Bronchial epithelial cell (primary cell): ENCODE results near the gene ACTN4. TPM values are rescaled to one million over a fixed set of nuclear protein-coding genes. Genes with fewer than 3 reads are reported as not detected.
A peak's percentile ranks its signal among the peaks of the same experiment; 100 is the strongest.

Experiments
- DNase-seq: peaks from one replicate; pipeline ENCODE4 v3.0.0-alpha.2; 2010; ENCODE audit warnings: low read depth
- FAIRE-seq: peaks from 2 replicates; lab custom pipeline; 2011; peaks lifted over from hg19 to GRCh38; lab: Jason Lieb, UNC
- H3K27me3 ChIP-seq: 2 replicates; pipeline ENCODE4 v1.5.1; 2011; ENCODE audit warnings: low read length; ENCODE audit not compliant: control insufficient read depth, insufficient read depth
- H3K36me3 ChIP-seq: 2 replicates; pipeline ENCODE4 v1.5.1; 2011; ENCODE audit warnings: low read length; ENCODE audit not compliant: control insufficient read depth, insufficient read depth
- H3K4me3 ChIP-seq: 2 replicates; pipeline ENCODE4 v1.5.1; 2011; ENCODE audit warnings: mild to moderate bottlenecking, low read depth, low read length, control low read depth
- total RNA-seq: library from RNA; depleted of rRNA; stranded (reverse); fragments of >200 nt; gene quantifications from 2 replicates; pipeline ENCODE4 v1.2.1, GENCODE V29; 2014
- TF ChIP-seq, protein P1 (sequence below): IDR thresholded peaks from 2 replicates; pipeline ENCODE4 v1.5.1; 2011; ENCODE audit warnings: mild to moderate bottlenecking, moderate library complexity, low read length, control low read depth, inconsistent platforms; ENCODE audit not compliant: insufficient read depth, severe bottlenecking

Gene ACTN4
- total RNA-seq, 1 donor from 2014 or later = 130 TPM

GRCh38 chr19:38661996-38662395 lies 14.5 kb downstream of the ACTN4 start:
- no peak overlapping the region for H3K4me3 ChIP-seq
- H3K36me3 ChIP-seq = peaks cover 12% of the 10 kb centered on the region
- FAIRE-seq (peak; percentile 97), DNase-seq (peak; percentile 98)
- TF ChIP-seq, protein P1, sequence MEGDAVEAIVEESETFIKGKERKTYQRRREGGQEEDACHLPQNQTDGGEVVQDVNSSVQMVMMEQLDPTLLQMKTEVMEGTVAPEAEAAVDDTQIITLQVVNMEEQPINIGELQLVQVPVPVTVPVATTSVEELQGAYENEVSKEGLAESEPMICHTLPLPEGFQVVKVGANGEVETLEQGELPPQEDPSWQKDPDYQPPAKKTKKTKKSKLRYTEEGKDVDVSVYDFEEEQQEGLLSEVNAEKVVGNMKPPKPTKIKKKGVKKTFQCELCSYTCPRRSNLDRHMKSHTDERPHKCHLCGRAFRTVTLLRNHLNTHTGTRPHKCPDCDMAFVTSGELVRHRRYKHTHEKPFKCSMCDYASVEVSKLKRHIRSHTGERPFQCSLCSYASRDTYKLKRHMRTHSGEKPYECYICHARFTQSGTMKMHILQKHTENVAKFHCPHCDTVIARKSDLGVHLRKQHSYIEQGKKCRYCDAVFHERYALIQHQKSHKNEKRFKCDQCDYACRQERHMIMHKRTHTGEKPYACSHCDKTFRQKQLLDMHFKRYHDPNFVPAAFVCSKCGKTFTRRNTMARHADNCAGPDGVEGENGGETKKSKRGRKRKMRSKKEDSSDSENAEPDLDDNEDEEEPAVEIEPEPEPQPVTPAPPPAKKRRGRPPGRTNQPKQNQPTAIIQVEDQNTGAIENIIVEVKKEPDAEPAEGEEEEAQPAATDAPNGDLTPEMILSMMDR = no peak
- no peaks in the 10 kb centered on the region for H3K27me3 ChIP-seq

GRCh38 chr19:38662537-38663155 lies 15.2 kb downstream of the ACTN4 start:
- FAIRE-seq (no peak), DNase-seq (no peak)
- TF ChIP-seq, protein P1 = no peak
- Histone ChIP-seq H3K4me3 (no peak overlapping the region), H3K36me3 (peaks cover 12% of the 10 kb centered on the region), H3K27me3 (no peaks in the 10 kb centered on the region)

DNA sequence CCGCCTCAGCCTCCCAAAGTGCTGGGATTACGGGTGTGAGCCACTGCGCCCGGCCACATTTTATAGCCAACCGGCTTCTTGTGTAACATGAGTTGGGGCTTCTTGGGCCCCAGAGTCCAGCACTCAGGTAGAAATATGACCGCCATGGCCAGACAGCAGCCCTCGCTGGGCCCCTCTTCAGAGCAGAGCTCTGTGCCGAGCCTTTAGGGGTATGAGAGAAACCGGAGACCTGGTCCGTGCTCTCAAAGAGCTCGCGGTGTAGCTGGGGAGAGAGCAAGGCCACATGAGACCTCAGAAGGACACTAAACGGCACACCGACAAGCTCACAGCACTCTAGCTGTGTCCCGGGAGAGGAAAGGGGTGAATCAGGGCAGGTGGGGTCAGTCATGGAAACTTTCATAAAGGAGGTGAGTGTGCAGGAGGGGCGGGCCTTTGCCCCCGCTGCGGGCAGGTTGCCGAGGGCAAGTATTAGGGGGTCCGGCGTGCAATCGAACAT lies 15.8 kb downstream of the ACTN4 start:
- TF ChIP-seq, protein P1 = no peak
- H3K27me3 ChIP-seq = no peaks in the 10 kb centered on the region
- peaks cover 14% of the 10 kb centered on the region for H3K36me3 ChIP-seq
- DNase-seq (no peak), FAIRE-seq (no peak)
- H3K4me3 ChIP-seq = no peak overlapping the region

- Histone ChIP-seq H3K4me3 (no peak overlapping the region), H3K27me3 (no peaks in the 10 kb centered on the region), H3K36me3 (peaks cover 15% of the 10 kb centered on the region)
- FAIRE-seq (no peak), DNase-seq (no peak)
- TF ChIP-seq, protein P1 = no peak
Observed at GRCh38 chr19:38663957-38664502, 16.6 kb downstream of the ACTN4 start.

DNA sequence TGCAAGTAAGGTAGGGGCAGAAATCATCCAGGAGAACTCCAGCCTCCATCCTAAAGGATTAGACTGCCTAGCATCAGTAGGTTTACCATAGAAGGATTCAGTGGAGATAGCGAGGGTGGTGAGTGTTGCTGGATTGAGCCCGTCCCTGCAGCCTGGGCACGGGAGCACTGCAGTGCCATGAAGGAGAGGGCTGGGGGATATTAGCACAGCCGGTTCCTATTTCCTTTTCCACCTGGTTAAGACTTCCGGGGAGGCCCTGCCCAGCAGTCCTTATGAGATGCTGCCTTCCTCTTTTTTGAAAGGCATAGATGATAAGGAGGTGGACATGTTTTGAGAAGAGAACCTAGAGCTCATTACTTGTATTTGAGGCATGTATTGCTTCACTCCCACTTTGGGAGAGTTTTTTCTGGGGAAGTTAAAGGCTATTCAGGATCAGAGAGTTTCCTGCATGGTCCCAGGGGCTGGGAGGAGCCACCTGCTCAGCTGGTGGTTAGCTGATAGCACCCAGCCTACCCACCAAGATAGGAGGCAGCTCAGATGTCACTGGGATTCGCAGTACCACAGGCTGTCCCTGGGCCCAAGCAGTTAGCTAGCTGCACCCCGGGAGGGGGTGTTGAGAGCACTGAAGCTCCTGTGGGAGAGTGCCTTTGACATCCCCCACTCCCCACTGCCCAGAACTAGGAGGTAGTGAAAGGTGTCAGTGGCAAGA lies 17.2 kb downstream of the ACTN4 start:
- DNase-seq = no peak
- no peak for FAIRE-seq
- Histone ChIP-seq H3K4me3 (no peak overlapping the region), H3K36me3 (peaks cover 17% of the 10 kb centered on the region), H3K27me3 (no peaks in the 10 kb centered on the region)
- TF ChIP-seq, protein P1 = no peak
